Osteocyte (in vitro differentiated cells): Measurements from ENCODE around the gene OXER1. TPM values are rescaled to one million over a fixed set of nuclear protein-coding genes. Genes with fewer than 3 reads are reported as not detected.

ENCODE experiments used
- DNase-seq: peaks from one replicate; pipeline ENCODE4 v3.0.0; 2021; ENCODE audit warnings: mixed read lengths; ENCODE audit not compliant: unreplicated experiment; ENCODE audit errors: extremely low spot score
- H3K27ac Mint-ChIP-seq: one replicate; pipeline ENCODE4 v1.8.0; 2021; ENCODE audit warnings: mild to moderate bottlenecking, mixed read lengths; ENCODE audit not compliant: unreplicated experiment
- H3K27me3 Mint-ChIP-seq: one replicate; pipeline ENCODE4 v1.8.0; 2021; ENCODE audit warnings: mixed read lengths; ENCODE audit not compliant: unreplicated experiment
- H3K36me3 Mint-ChIP-seq: one replicate; pipeline ENCODE4 v1.8.0; 2021; ENCODE audit warnings: mixed read lengths; ENCODE audit not compliant: unreplicated experiment
- H3K4me1 Mint-ChIP-seq: one replicate; pipeline ENCODE4 v1.8.0; 2021; ENCODE audit warnings: mixed read lengths; ENCODE audit not compliant: unreplicated experiment
- H3K4me3 Mint-ChIP-seq: one replicate; pipeline ENCODE4 v1.8.0; 2021; ENCODE audit warnings: mild to moderate bottlenecking, moderate library complexity, mixed read lengths; ENCODE audit not compliant: unreplicated experiment
- H3K9me3 Mint-ChIP-seq: one replicate; pipeline ENCODE4 v1.8.0; 2021; ENCODE audit warnings: mixed read lengths; ENCODE audit not compliant: unreplicated experiment
- CTCF ChIP-seq: fragments of 200-600 bp; sonication (generic); IDR thresholded peaks from 2 replicates; pipeline ENCODE4 v1.5.0; 2021; ENCODE audit warnings: antibody characterized with exemption, mild to moderate bottlenecking, moderate library complexity
- total RNA-seq: library from RNA; stranded (reverse); gene quantifications from 2 replicates; pipeline ENCODE4 v1.2.1, GENCODE V29; 2021

The OXER1 gene
- total RNA-seq, 1 donor from 2014 or later, result not detected

- Mint-ChIP-seq H3K27me3 (no peaks in the 10 kb centered on the region), H3K4me3 (no peak overlapping the region), H3K9me3 (no peaks in the 10 kb centered on the region), H3K27ac (no peak overlapping the region), H3K36me3 (peaks cover 2% of the 10 kb centered on the region), H3K4me1 (no peaks in the 10 kb centered on the region)
- no peak for DNase-seq
- TF ChIP-seq CTCF, result no peak
Observed at GRCh38 chr2:42777883-42778805, 14.2 kb upstream of the OXER1 start.

GRCh38 chr2:42775810-42776209 lies 11.9 kb upstream of the OXER1 start:
- no peaks in the 10 kb centered on the region for H3K9me3 Mint-ChIP-seq
- no peaks in the 10 kb centered on the region for H3K27me3 Mint-ChIP-seq
- H3K4me1 Mint-ChIP-seq, result no peaks in the 10 kb centered on the region
- TF ChIP-seq CTCF, result no peak
- peaks cover 2% of the 10 kb centered on the region for H3K36me3 Mint-ChIP-seq
- H3K4me3 Mint-ChIP-seq, result no peak overlapping the region
- no peak for DNase-seq
- no peak overlapping the region for H3K27ac Mint-ChIP-seq

GRCh38 chr2:42775186-42775585 lies 11.3 kb upstream of the OXER1 start:
- no peaks in the 10 kb centered on the region for H3K9me3 Mint-ChIP-seq
- peaks cover 2% of the 10 kb centered on the region for H3K36me3 Mint-ChIP-seq
- no peak for DNase-seq
- no peak for TF ChIP-seq CTCF
- H3K4me1 Mint-ChIP-seq, result no peaks in the 10 kb centered on the region
- H3K27ac Mint-ChIP-seq, result no peak overlapping the region
- H3K4me3 Mint-ChIP-seq, result no peak overlapping the region
- no peaks in the 10 kb centered on the region for H3K27me3 Mint-ChIP-seq

- no peak for TF ChIP-seq CTCF
Observed at GRCh38 chr2:42771546-42772153, 7.7 kb upstream of the OXER1 start.

More at GRCh38 chr2:42771546-42772153, 7.7 kb upstream of the OXER1 start:
- Mint-ChIP-seq H3K4me1 (no peaks in the 10 kb centered on the region), H3K36me3 (no peaks in the 10 kb centered on the region), H3K4me3 (no peak overlapping the region), H3K9me3 (no peaks in the 10 kb centered on the region), H3K27me3 (no peaks in the 10 kb centered on the region), H3K27ac (no peak overlapping the region)
- DNase-seq, result peak; percentile 80
